Endothelial cell (in vitro differentiated cells): ENCODE data around the gene ASAP2. TPM values are rescaled to one million over a fixed set of nuclear protein-coding genes. Genes with fewer than 3 reads are reported as not detected.

Source experiments
- DNase-seq: peaks from one replicate; pipeline ENCODE4 v3.0.0; 2021; ENCODE audit warnings: low spot score
- H3K27ac Mint-ChIP-seq: one replicate; pipeline ENCODE4 v1.8.0; 2021; ENCODE audit warnings: mixed read lengths, inconsistent platforms; ENCODE audit not compliant: unreplicated experiment
- H3K27me3 Mint-ChIP-seq: one replicate; pipeline ENCODE4 v1.8.0; 2021; ENCODE audit warnings: mild to moderate bottlenecking, moderate library complexity, mixed read lengths, inconsistent platforms; ENCODE audit not compliant: unreplicated experiment
- H3K36me3 Mint-ChIP-seq: one replicate; pipeline ENCODE4 v1.8.0; 2021; ENCODE audit warnings: mild to moderate bottlenecking, low read depth, mixed read lengths, inconsistent platforms; ENCODE audit not compliant: unreplicated experiment
- H3K4me1 Mint-ChIP-seq: one replicate; pipeline ENCODE4 v1.8.0; 2021; ENCODE audit warnings: mild to moderate bottlenecking, mixed read lengths, inconsistent platforms; ENCODE audit not compliant: unreplicated experiment
- H3K4me3 Mint-ChIP-seq: one replicate; pipeline ENCODE4 v1.8.0; 2021; ENCODE audit warnings: mild to moderate bottlenecking, mixed read lengths, inconsistent platforms; ENCODE audit not compliant: unreplicated experiment
- H3K9me3 Mint-ChIP-seq: one replicate; pipeline ENCODE4 v1.8.0; 2021; ENCODE audit warnings: mixed read lengths, inconsistent platforms; ENCODE audit not compliant: unreplicated experiment
- CTCF ChIP-seq: fragments of 200-600 bp; sonication (generic); IDR thresholded peaks from one replicate; pipeline ENCODE4 v1.5.0; 2021; ENCODE audit warnings: antibody characterized with exemption; ENCODE audit not compliant: unreplicated experiment
- total RNA-seq: library from RNA; stranded (reverse); fragmentation: NEBNext Ultra II Directional; extraction: Animal tissue kit (Norgen Biotek cat#: 25700); gene quantifications from one replicate; pipeline ENCODE4 v1.2.1, GENCODE V29; 2021; ENCODE audit not compliant: unreplicated experiment

The ASAP2 gene
- total RNA-seq, 1 donor from 2014 or later, result 31.8 TPM

GRCh38 chr2:9311488-9311887, 104.9 kb downstream of the ASAP2 start:
- no peak for TF ChIP-seq CTCF
- DNase-seq, result no peak
- Mint-ChIP-seq H3K36me3 (peaks cover 8% of the 10 kb centered on the region), H3K4me3 (no peak overlapping the region), H3K4me1 (peaks cover 13% of the 10 kb centered on the region), H3K27me3 (peaks cover under 1% of the 10 kb centered on the region), H3K9me3 (no peaks in the 10 kb centered on the region), H3K27ac (no peak overlapping the region)

- Mint-ChIP-seq H3K36me3 (peaks cover 8% of the 10 kb centered on the region), H3K9me3 (no peaks in the 10 kb centered on the region), H3K27ac (no peak overlapping the region), H3K27me3 (peaks cover 1% of the 10 kb centered on the region), H3K4me3 (no peak overlapping the region), H3K4me1 (peaks cover 13% of the 10 kb centered on the region)
- no peak for TF ChIP-seq CTCF
- no peak for DNase-seq
These were observed 106.0 kb downstream of the ASAP2 start for GRCh38 chr2:9312591-9312990.

- Mint-ChIP-seq H3K36me3 (peaks cover 8% of the 10 kb centered on the region), H3K4me1 (peaks cover 13% of the 10 kb centered on the region)
- DNase-seq, result no peak
These were observed 106.8 kb downstream of the ASAP2 start for GRCh38 chr2:9313443-9313842.

GRCh38 chr2:9315280-9315847, 108.8 kb downstream of the ASAP2 start:
- Mint-ChIP-seq H3K4me1 (peaks cover 10% of the 10 kb centered on the region), H3K4me3 (no peak overlapping the region), H3K27ac (no peak overlapping the region), H3K36me3 (peaks cover 8% of the 10 kb centered on the region), H3K27me3 (peaks cover 1% of the 10 kb centered on the region), H3K9me3 (no peaks in the 10 kb centered on the region)
- no peak for TF ChIP-seq CTCF
- DNase-seq, result no peak

More at GRCh38 chr2:9313443-9313842, 106.8 kb downstream of the ASAP2 start:
- Mint-ChIP-seq H3K27ac (no peak overlapping the region), H3K4me3 (no peak overlapping the region), H3K9me3 (no peaks in the 10 kb centered on the region), H3K27me3 (peaks cover 1% of the 10 kb centered on the region)
- no peak for TF ChIP-seq CTCF

GRCh38 chr2:9317559-9317958, 110.9 kb downstream of the ASAP2 start:
- no peak for DNase-seq
- H3K4me3 Mint-ChIP-seq, result no peak overlapping the region
- no peaks in the 10 kb centered on the region for H3K9me3 Mint-ChIP-seq
- no peak overlapping the region for H3K27ac Mint-ChIP-seq
- no peak for TF ChIP-seq CTCF
- peaks cover 1% of the 10 kb centered on the region for H3K27me3 Mint-ChIP-seq
- H3K36me3 Mint-ChIP-seq, result peaks cover 4% of the 10 kb centered on the region
- peaks cover 4% of the 10 kb centered on the region for H3K4me1 Mint-ChIP-seq
